Measurements from ENCODE around the gene FGF12. TPM values are rescaled to one million over a fixed set of nuclear protein-coding genes. Genes with fewer than 3 reads are reported as not detected.

FGF12 gene
- total RNA-seq, 1 donor from 2014 or later, result not detected

GRCh38 chr3:192417559-192418055 is 309.7 kb downstream of the FGF12 start:
- intact Hi-C loops (cut with micrococcal nuclease), result no loop called here

GRCh38 chr3:192417017-192417416 is 310.3 kb downstream of the FGF12 start:
- intact Hi-C loops (cut with micrococcal nuclease), result no loop called here

- intact Hi-C loops (cut with micrococcal nuclease), result no loop called here
Observed at GRCh38 chr3:192413461-192413860, 313.9 kb downstream of the FGF12 start.

- intact Hi-C loops (cut with micrococcal nuclease), result no loop called here
Observed at GRCh38 chr3:192410684-192410960, 316.7 kb downstream of the FGF12 start.

- intact Hi-C loops (cut with micrococcal nuclease), result no loop called here
Observed at GRCh38 chr3:192409838-192410683, 317.3 kb downstream of the FGF12 start.

- intact Hi-C loops (cut with micrococcal nuclease), result no loop called here
Observed at GRCh38 chr3:192409201-192409837, 318.0 kb downstream of the FGF12 start.

- intact Hi-C loops (cut with micrococcal nuclease), result no loop called here
Observed at GRCh38 chr3:192408647-192409200, 318.6 kb downstream of the FGF12 start.

- intact Hi-C loops (cut with micrococcal nuclease), result no loop called here
Observed at GRCh38 chr3:192408007-192408646, 319.2 kb downstream of the FGF12 start.

- intact Hi-C loops (cut with micrococcal nuclease), result no loop called here
Observed at GRCh38 chr3:192399767-192400166, 327.6 kb downstream of the FGF12 start.

GRCh38 chr3:192397012-192397411 is 330.3 kb downstream of the FGF12 start:
- intact Hi-C loops (cut with micrococcal nuclease), result no loop called here

GRCh38 chr3:192395506-192395905 is 331.8 kb downstream of the FGF12 start:
- intact Hi-C loops (cut with micrococcal nuclease), result no loop called here

GRCh38 chr3:192392986-192393385 is 334.4 kb downstream of the FGF12 start:
- intact Hi-C loops (cut with micrococcal nuclease), result no loop called here

- intact Hi-C loops (cut with micrococcal nuclease), result no loop called here
Observed at GRCh38 chr3:192382861-192383260, 344.5 kb downstream of the FGF12 start.

- intact Hi-C loops (cut with micrococcal nuclease), result no loop called here
Observed at GRCh38 chr3:192373586-192373985, 353.8 kb downstream of the FGF12 start.

GRCh38 chr3:192373032-192373431 is 354.3 kb downstream of the FGF12 start:
- intact Hi-C loops (cut with micrococcal nuclease), result no loop called here

- intact Hi-C loops (cut with micrococcal nuclease), result no loop called here
Observed at GRCh38 chr3:192372616-192373015, 354.7 kb downstream of the FGF12 start.

GRCh38 chr3:192371870-192372400 is 355.4 kb downstream of the FGF12 start:
- intact Hi-C loops (cut with micrococcal nuclease), result no loop called here

GRCh38 chr3:192367616-192368015 is 359.7 kb downstream of the FGF12 start:
- intact Hi-C loops (cut with micrococcal nuclease), result no loop called here

GRCh38 chr3:192366916-192367315 is 360.4 kb downstream of the FGF12 start:
- intact Hi-C loops (cut with micrococcal nuclease), result no loop called here

GRCh38 chr3:192365571-192365970 is 361.8 kb downstream of the FGF12 start:
- intact Hi-C loops (cut with micrococcal nuclease), result no loop called here

- intact Hi-C loops (cut with micrococcal nuclease), result no loop called here
Observed at GRCh38 chr3:192364316-192364715, 363.0 kb downstream of the FGF12 start.

GRCh38 chr3:192354687-192355086 is 372.7 kb downstream of the FGF12 start:
- intact Hi-C loops (cut with micrococcal nuclease), result no loop called here
